Central memory CD8-positive, alpha-beta T cell (primary cell): ENCODE measurements around the gene BACH2.

Experiments used
- ATAC-seq: fragments of 150-1000 bp; cut with Tn5 transposase; replicated peaks from 2 replicates; pipeline ENCODE4 v1.10.0; 2022; ENCODE audit warnings: mild to moderate bottlenecking, moderate FRiP score, moderate number of reproducible peaks; ENCODE audit not compliant: poor library complexity, severe bottlenecking; ENCODE audit errors: extremely low read depth
- DNase-seq, 2 donors: peaks; one replicate each; pipeline ENCODE4 v3.0.0; 2021; ENCODE audit warnings: low spot score in 2 of 2
- H3K27ac Mint-ChIP-seq: one replicate; pipeline ENCODE4 v1.8.0; 2022; ENCODE audit warnings: low read depth, mild to moderate bottlenecking, moderate library complexity, mixed read lengths
- H3K27me3 Mint-ChIP-seq: one replicate; pipeline ENCODE4 v1.8.0; 2022; ENCODE audit warnings: mixed read lengths
- H3K36me3 Mint-ChIP-seq: one replicate; pipeline ENCODE4 v1.8.0; 2022; ENCODE audit warnings: mild to moderate bottlenecking, moderate library complexity, mixed read lengths; ENCODE audit not compliant: insufficient read depth
- H3K4me1 Mint-ChIP-seq: one replicate; pipeline ENCODE4 v1.8.0; 2022; ENCODE audit warnings: mixed read lengths
- H3K4me3 Mint-ChIP-seq: one replicate; pipeline ENCODE4 v1.8.0; 2022; ENCODE audit warnings: mild to moderate bottlenecking, moderate library complexity, mixed read lengths
- H3K9me3 Mint-ChIP-seq: one replicate; pipeline ENCODE4 v1.8.0; 2022; ENCODE audit warnings: mixed read lengths

BACH2 gene

GRCh38 chr6:90190752-90191395, 105.8 kb downstream of the BACH2 start:
- Mint-ChIP-seq H3K4me3 (no peak overlapping the region), H3K27ac (no peak overlapping the region), H3K36me3 (peaks cover 2% of the 10 kb centered on the region), H3K4me1 (peaks cover 6% of the 10 kb centered on the region), H3K9me3 (no peaks in the 10 kb centered on the region), H3K27me3 (no peaks in the 10 kb centered on the region)
- ATAC-seq (peak; percentile 22), DNase-seq (no peak)

- no peaks in the 10 kb centered on the region for H3K27me3 Mint-ChIP-seq
- no peak overlapping the region for H3K27ac Mint-ChIP-seq
- H3K36me3 Mint-ChIP-seq: peaks cover 2% of the 10 kb centered on the region
- DNase-seq (no peak), ATAC-seq (no peak)
- H3K9me3 Mint-ChIP-seq: no peaks in the 10 kb centered on the region
- H3K4me1 Mint-ChIP-seq: peaks cover 6% of the 10 kb centered on the region
- no peak overlapping the region for H3K4me3 Mint-ChIP-seq
Observed at GRCh38 chr6:90190131-90190530, 106.5 kb downstream of the BACH2 start.

- H3K27ac Mint-ChIP-seq: no peak overlapping the region
- H3K36me3 Mint-ChIP-seq: peaks cover 2% of the 10 kb centered on the region
- DNase-seq (no peak), ATAC-seq (peak; percentile 26)
- H3K4me3 Mint-ChIP-seq: no peak overlapping the region
- H3K4me1 Mint-ChIP-seq: peaks cover 6% of the 10 kb centered on the region
- H3K9me3 Mint-ChIP-seq: no peaks in the 10 kb centered on the region
- no peaks in the 10 kb centered on the region for H3K27me3 Mint-ChIP-seq
Observed at GRCh38 chr6:90187437-90188121, 109.1 kb downstream of the BACH2 start.

- Mint-ChIP-seq H3K36me3 (peaks cover 2% of the 10 kb centered on the region), H3K27me3 (no peaks in the 10 kb centered on the region), H3K9me3 (no peaks in the 10 kb centered on the region), H3K4me1 (peaks cover 6% of the 10 kb centered on the region), H3K27ac (no peak overlapping the region), H3K4me3 (no peak overlapping the region)
- DNase-seq (no peak), ATAC-seq (peak; percentile 66)
Observed at GRCh38 chr6:90186637-90187371, 109.8 kb downstream of the BACH2 start.

- peaks cover 2% of the 10 kb centered on the region for H3K36me3 Mint-ChIP-seq
- ATAC-seq (no peak), DNase-seq (no peak)
- no peaks in the 10 kb centered on the region for H3K9me3 Mint-ChIP-seq
- no peaks in the 10 kb centered on the region for H3K27me3 Mint-ChIP-seq
- H3K4me3 Mint-ChIP-seq: no peak overlapping the region
- no peak overlapping the region for H3K27ac Mint-ChIP-seq
- H3K4me1 Mint-ChIP-seq: peaks cover 6% of the 10 kb centered on the region
Observed at GRCh38 chr6:90186026-90186425, 110.6 kb downstream of the BACH2 start.

GRCh38 chr6:90184334-90185298, 112.0 kb downstream of the BACH2 start:
- Mint-ChIP-seq H3K27me3 (no peaks in the 10 kb centered on the region), H3K36me3 (peaks cover 2% of the 10 kb centered on the region), H3K27ac (no peak overlapping the region)

GRCh38 chr6:90183587-90184333, 112.9 kb downstream of the BACH2 start:
- ATAC-seq (no peak), DNase-seq (no peak)
- Mint-ChIP-seq H3K27me3 (no peaks in the 10 kb centered on the region), H3K9me3 (no peaks in the 10 kb centered on the region), H3K4me3 (no peak overlapping the region), H3K27ac (no peak overlapping the region), H3K36me3 (peaks cover 2% of the 10 kb centered on the region), H3K4me1 (no peaks in the 10 kb centered on the region)

More at GRCh38 chr6:90184334-90185298, 112.0 kb downstream of the BACH2 start:
- Mint-ChIP-seq H3K9me3 (no peaks in the 10 kb centered on the region), H3K4me1 (no peaks in the 10 kb centered on the region), H3K4me3 (no peak overlapping the region)
- no peak for DNase-seq
- no peak for ATAC-seq

- Mint-ChIP-seq H3K4me3 (no peak overlapping the region), H3K27ac (no peak overlapping the region), H3K4me1 (peaks cover 12% of the 10 kb centered on the region), H3K36me3 (no peaks in the 10 kb centered on the region), H3K9me3 (no peaks in the 10 kb centered on the region), H3K27me3 (no peaks in the 10 kb centered on the region)
- ATAC-seq (no peak), DNase-seq (no peak)
Observed at GRCh38 chr6:90180526-90180925, 116.1 kb downstream of the BACH2 start.

GRCh38 chr6:90179190-90180169, 117.2 kb downstream of the BACH2 start:
- Mint-ChIP-seq H3K27ac (no peak overlapping the region), H3K27me3 (no peaks in the 10 kb centered on the region), H3K4me3 (no peak overlapping the region), H3K4me1 (peaks cover 12% of the 10 kb centered on the region), H3K9me3 (no peaks in the 10 kb centered on the region), H3K36me3 (no peaks in the 10 kb centered on the region)
- DNase-seq (no peak), ATAC-seq (no peak)

- Mint-ChIP-seq H3K4me3 (peak overlapping the region; percentile 7), H3K9me3 (no peaks in the 10 kb centered on the region), H3K27me3 (no peaks in the 10 kb centered on the region), H3K4me1 (peaks cover 12% of the 10 kb centered on the region), H3K36me3 (no peaks in the 10 kb centered on the region), H3K27ac (no peak overlapping the region)
- no peak for DNase-seq
- ATAC-seq: no peak
Observed at GRCh38 chr6:90178384-90178855, 118.2 kb downstream of the BACH2 start.
